CD4-positive, alpha-beta T cell (primary cell): ENCODE data around the gene CDH12. TPM values are rescaled to one million over a fixed set of nuclear protein-coding genes. Genes with fewer than 3 reads are reported as not detected.
"Not testable (repeated sequence)": the region's sequence is repeated elsewhere in the genome, so short reads cannot be mapped to it uniquely, and the experiment has no call there.

Experiments
- ATAC-seq: fragments of 200-7000 bp; cut with Tn5 transposase; one replicate; pipeline ENCODE4 v1.10.0; 2022; ENCODE audit warnings: mild to moderate bottlenecking; ENCODE audit not compliant: poor library complexity
- CTCF ChIA-PET: fragments of 350-600 bp; sonication (Branson Sonifier 250); formaldehyde crosslinking; loops from one replicate; lab custom pipeline; 2021; ENCODE audit warnings: antibody characterized with exemption, inconsistent platforms; lab: Charles Lee
- POLR2A ChIA-PET: fragments of 350-600 bp; sonication (Branson Sonifier 250); formaldehyde crosslinking; loops from one replicate; lab custom pipeline; 2021; ENCODE audit warnings: antibody characterized with exemption, inconsistent platforms; lab: Charles Lee
- DNase-seq, 14 experiments: peaks; one replicate each; pipeline ENCODE4 v3.0.0-alpha.2; 2013 to 2020; ENCODE audit warnings: mixed read lengths in 2 of 14
- H3K27ac ChIP-seq, 2 donors: one replicate each; pipeline versions ENCODE4 v1.5.1 to v1.7.0; 2013; ENCODE audit warnings: low read length in 2 of 2, low read depth in 1 of 2, mild to moderate bottlenecking in 1 of 2
- H3K27me3 ChIP-seq, 2 experiments: 1 replicate in 1 of 2; 2 replicates in 1 of 2; pipeline versions ENCODE4 v1.6.1 to v1.7.0; 2013; ENCODE audit warnings: low read length in 2 of 2, control low read depth in 1 of 2, mild to moderate bottlenecking in 1 of 2, moderate library complexity in 1 of 2; ENCODE audit not compliant: insufficient read depth in 2 of 2, control insufficient read depth in 1 of 2
- H3K36me3 ChIP-seq: one replicate; pipeline ENCODE4 v1.6.1; 2013; ENCODE audit warnings: low read length, control low read depth; ENCODE audit not compliant: insufficient read depth
- H3K4me1 ChIP-seq: one replicate; pipeline ENCODE4 v1.6.1; 2013; ENCODE audit warnings: low read length, control low read depth; ENCODE audit not compliant: insufficient read depth
- H3K4me3 ChIP-seq: one replicate; pipeline ENCODE4 v1.5.1; 2013; ENCODE audit warnings: mild to moderate bottlenecking, low read length, moderate library complexity
- H3K9me3 ChIP-seq, 2 experiments: 1 replicate in 1 of 2; 2 replicates in 1 of 2; pipeline versions ENCODE4 v1.6.1 to v1.7.0; 2013; ENCODE audit warnings: low read length in 2 of 2, mild to moderate bottlenecking in 2 of 2, control low read depth in 1 of 2, moderate library complexity in 1 of 2; ENCODE audit not compliant: control insufficient read depth in 1 of 2, insufficient read depth in 1 of 2
- H3K27ac Mint-ChIP-seq: one replicate; pipeline ENCODE4 v1.8.0; 2020; ENCODE audit warnings: mixed read lengths
- H3K27me3 Mint-ChIP-seq: one replicate; pipeline ENCODE4 v1.8.0; 2021; ENCODE audit warnings: mixed read lengths
- H3K36me3 Mint-ChIP-seq: one replicate; pipeline ENCODE4 v1.8.0; 2021; ENCODE audit warnings: low read depth, mixed read lengths
- H3K4me1 Mint-ChIP-seq: one replicate; pipeline ENCODE4 v1.8.0; 2021; ENCODE audit warnings: low read depth, mixed read lengths
- H3K4me3 Mint-ChIP-seq: one replicate; pipeline ENCODE4 v1.8.0; 2020; ENCODE audit warnings: mild to moderate bottlenecking, mixed read lengths
- H3K9me3 Mint-ChIP-seq: one replicate; pipeline ENCODE4 v1.8.0; 2020; ENCODE audit warnings: mixed read lengths
- intact Hi-C, 2 experiments: fragments of 100-400 bp; cut with DNase I in 1 of 2; cut with micrococcal nuclease in 1 of 2; formaldehyde crosslinking; loops; one replicate each; pipeline versions ENCODE4 v1.15.1 to v1.9.0; 2023 to 2025; cut with DNase I, micrococcal nuclease
- total RNA-seq, 174 experiments: library from RNA in 2 of 174; stranded (reverse) in 2 of 174; gene quantifications; one replicate each; pipeline ENCODE4 v1.2.3 and lab custom pipeline; 2021 to 2026
- TF ChIP-seq, protein P1 (sequence below): fragments of 200-600 bp; IDR thresholded peaks from one replicate; pipeline ENCODE4 v1.8.0; 2022; ENCODE audit warnings: antibody characterized with exemption, mild to moderate bottlenecking

The CDH12 gene
- total RNA-seq, 2 experiments from 2014 or later, result not detected

- not testable (repeated sequence) for H3K9me3 Mint-ChIP-seq
Observed at GRCh38 chr5:22140418-22140817, 712.7 kb downstream of the CDH12 start.

GRCh38 chr5:22139662-22140300 lies 713.4 kb downstream of the CDH12 start:
- DNase-seq, H3K9me3 Mint-ChIP-seq, CTCF ChIA-PET, ATAC-seq, H3K27me3 ChIP-seq, H3K4me1 ChIP-seq, H3K27ac Mint-ChIP-seq, H3K27me3 Mint-ChIP-seq, H3K36me3 Mint-ChIP-seq, H3K4me3 ChIP-seq, intact Hi-C loops, H3K9me3 ChIP-seq, H3K4me1 Mint-ChIP-seq, POLR2A ChIA-PET, H3K36me3 ChIP-seq, H3K4me3 Mint-ChIP-seq, H3K27ac ChIP-seq: not testable (repeated sequence)

More at GRCh38 chr5:22140418-22140817, 712.7 kb downstream of the CDH12 start:
- H3K9me3 ChIP-seq, H3K4me3 ChIP-seq, H3K36me3 Mint-ChIP-seq, H3K36me3 ChIP-seq, H3K4me3 Mint-ChIP-seq, H3K4me1 ChIP-seq, H3K4me1 Mint-ChIP-seq, H3K27ac Mint-ChIP-seq, DNase-seq, H3K27me3 Mint-ChIP-seq, H3K27ac ChIP-seq, intact Hi-C loops, CTCF ChIA-PET, POLR2A ChIA-PET, ATAC-seq, H3K27me3 ChIP-seq: not testable (repeated sequence)

DNA sequence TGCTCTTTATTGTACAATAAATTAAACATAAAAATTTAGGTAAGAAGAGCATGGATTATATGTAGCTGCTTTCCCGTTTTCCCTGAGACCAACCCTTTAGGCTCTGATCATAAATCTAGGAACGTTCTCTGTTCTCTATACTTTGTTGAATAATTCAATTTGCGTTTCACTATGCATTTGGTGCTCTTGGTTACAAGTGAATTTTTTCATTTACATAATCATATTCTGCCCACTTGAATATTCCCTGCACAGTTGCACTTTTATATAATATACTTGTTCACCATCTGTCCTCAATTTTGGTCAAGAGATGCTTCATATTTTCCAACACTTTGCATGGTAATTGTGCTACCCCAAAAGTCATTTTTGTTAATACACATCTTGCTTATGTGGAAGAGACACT lies 741.8 kb downstream of the CDH12 start:
- Histone ChIP-seq H3K4me3 (no peak overlapping the region), H3K9me3 (peaks cover 0 to 2% of the 10 kb centered on the region in 2 experiments), H3K27me3 (no peaks in the 10 kb centered on the region), H3K36me3 (no peaks in the 10 kb centered on the region), H3K27ac (no peak overlapping the region), H3K4me1 (no peaks in the 10 kb centered on the region)
- DNase-seq (no peak), ATAC-seq (no peak)
- H3K36me3 Mint-ChIP-seq, result no peaks in the 10 kb centered on the region
- no peak overlapping the region for H3K27ac Mint-ChIP-seq
- H3K9me3 Mint-ChIP-seq, result peaks cover 10% of the 10 kb centered on the region
- CTCF ChIA-PET, result no interaction called here
- intact Hi-C loops, result no loop called here
- H3K4me1 Mint-ChIP-seq, result no peaks in the 10 kb centered on the region
- POLR2A ChIA-PET, result no interaction called here
- TF ChIP-seq, protein P1, sequence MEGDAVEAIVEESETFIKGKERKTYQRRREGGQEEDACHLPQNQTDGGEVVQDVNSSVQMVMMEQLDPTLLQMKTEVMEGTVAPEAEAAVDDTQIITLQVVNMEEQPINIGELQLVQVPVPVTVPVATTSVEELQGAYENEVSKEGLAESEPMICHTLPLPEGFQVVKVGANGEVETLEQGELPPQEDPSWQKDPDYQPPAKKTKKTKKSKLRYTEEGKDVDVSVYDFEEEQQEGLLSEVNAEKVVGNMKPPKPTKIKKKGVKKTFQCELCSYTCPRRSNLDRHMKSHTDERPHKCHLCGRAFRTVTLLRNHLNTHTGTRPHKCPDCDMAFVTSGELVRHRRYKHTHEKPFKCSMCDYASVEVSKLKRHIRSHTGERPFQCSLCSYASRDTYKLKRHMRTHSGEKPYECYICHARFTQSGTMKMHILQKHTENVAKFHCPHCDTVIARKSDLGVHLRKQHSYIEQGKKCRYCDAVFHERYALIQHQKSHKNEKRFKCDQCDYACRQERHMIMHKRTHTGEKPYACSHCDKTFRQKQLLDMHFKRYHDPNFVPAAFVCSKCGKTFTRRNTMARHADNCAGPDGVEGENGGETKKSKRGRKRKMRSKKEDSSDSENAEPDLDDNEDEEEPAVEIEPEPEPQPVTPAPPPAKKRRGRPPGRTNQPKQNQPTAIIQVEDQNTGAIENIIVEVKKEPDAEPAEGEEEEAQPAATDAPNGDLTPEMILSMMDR, result no peak
- H3K27me3 Mint-ChIP-seq, result no peaks in the 10 kb centered on the region
- no peak overlapping the region for H3K4me3 Mint-ChIP-seq

DNA sequence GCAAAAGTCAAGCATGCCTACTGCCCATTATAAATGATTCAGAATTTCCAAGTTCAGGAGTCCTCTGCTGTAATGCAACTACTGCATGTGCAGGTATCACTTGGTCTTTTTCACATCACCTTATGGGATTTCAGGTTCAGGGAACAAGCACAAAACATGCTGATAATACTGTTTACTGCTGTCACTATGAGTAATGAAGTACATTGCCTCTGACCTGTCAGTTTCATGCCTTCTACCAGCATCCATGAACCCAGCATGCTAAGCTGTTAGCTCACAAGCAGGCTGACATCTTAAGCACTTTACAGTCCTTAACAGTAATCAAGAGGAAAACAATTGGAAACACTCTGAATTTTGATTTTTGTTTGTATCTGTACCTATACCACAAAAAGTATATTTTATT lies 743.8 kb downstream of the CDH12 start:
- Histone ChIP-seq H3K36me3 (no peaks in the 10 kb centered on the region), H3K27me3 (no peaks in the 10 kb centered on the region), H3K4me1 (no peaks in the 10 kb centered on the region), H3K4me3 (no peak overlapping the region), H3K27ac (no peak overlapping the region), H3K9me3 (no peaks in the 10 kb centered on the region)
- ATAC-seq (no peak), DNase-seq (no peak)
- Mint-ChIP-seq H3K27me3 (no peaks in the 10 kb centered on the region), H3K9me3 (peaks cover 10% of the 10 kb centered on the region), H3K27ac (no peak overlapping the region), H3K4me1 (no peaks in the 10 kb centered on the region), H3K4me3 (no peak overlapping the region), H3K36me3 (no peaks in the 10 kb centered on the region)
- intact Hi-C loops, result no loop called here
- TF ChIP-seq, protein P1, result no peak
- CTCF ChIA-PET, result no interaction called here
- POLR2A ChIA-PET, result no interaction called here
